IPS-NIHi7 (cell line): ENCODE results near the gene LYSET.
"Not testable (repeated sequence)": the region's sequence is repeated elsewhere in the genome, so short reads cannot be mapped to it uniquely, and the experiment has no call there.

ENCODE experiments used
- DNase-seq: peaks from one replicate; pipeline ENCODE4 v3.0.0; 2012; ENCODE audit warnings: mixed read lengths; ENCODE audit errors: extremely low spot score

The LYSET gene

DNA sequence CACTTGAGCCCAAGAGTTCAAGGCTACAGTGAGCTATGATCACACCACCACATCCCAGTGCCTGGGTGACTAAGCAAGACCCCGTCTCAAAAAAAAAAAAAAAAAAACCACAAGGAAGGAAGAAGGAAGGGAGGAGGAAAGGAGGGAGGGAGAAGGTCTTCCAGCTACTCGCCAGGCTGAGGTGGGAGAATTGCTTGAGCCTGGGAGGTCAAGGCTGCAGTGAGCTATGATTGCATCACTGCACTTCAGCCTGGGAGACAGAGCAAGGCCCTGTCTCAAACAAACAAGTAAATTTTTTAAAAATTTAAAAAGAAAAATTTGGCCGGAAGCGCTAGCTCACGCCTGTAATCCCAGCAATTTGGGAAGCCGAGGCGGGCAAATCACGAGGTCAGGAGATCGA lies 16.5 kb upstream of the LYSET start:
- not testable (repeated sequence) for DNase-seq

- DNase-seq, result not testable (repeated sequence)
These were observed 15.5 kb upstream of the LYSET start for GRCh38 chr14:93169619-93170018.

DNA sequence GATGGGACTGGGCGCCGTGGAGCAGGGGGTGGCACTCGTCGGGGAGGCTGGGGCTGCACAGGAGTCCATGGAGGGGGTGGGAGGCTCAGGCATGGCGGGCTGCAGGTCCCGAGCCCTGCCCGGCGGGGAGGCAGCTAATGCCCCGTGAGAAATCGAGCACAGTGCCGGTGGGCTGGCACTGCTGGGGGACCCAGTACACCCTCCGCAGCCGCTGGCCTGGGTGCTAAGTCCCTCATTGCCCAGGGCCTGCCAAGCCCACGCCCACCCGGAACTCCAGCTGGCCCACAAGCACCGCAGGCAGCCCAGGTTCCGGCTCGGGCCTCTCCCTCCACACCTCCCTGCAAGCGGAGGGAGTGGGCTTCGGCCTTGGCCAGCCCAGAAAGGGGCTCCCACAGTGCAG lies 15.0 kb upstream of the LYSET start:
- DNase-seq, result not testable (repeated sequence)

GRCh38 chr14:93171376-93171775 lies 13.7 kb upstream of the LYSET start:
- DNase-seq, result no peak

DNA sequence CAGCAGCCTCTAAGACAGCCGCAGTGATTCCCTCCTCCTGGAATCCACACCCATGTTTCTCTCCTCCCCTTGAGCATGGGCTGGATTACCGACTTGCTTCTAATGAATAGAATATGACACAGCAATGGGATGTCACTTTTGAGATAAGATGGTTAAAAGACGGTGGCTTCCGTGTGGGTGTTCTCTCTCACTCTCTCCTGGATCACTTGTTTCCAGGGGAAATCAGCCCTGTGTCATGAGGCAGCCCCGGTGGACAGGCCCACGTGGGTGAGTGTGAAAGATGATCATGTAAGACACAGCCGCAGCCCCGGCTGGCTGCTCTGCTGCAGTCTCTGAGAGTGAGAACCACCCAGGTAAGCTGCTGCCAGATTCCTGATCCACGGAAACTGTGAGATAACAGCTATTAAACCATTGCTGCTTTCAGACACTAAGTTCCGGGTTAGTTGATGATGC lies 11.1 kb upstream of the LYSET start:
- no peak for DNase-seq

DNA sequence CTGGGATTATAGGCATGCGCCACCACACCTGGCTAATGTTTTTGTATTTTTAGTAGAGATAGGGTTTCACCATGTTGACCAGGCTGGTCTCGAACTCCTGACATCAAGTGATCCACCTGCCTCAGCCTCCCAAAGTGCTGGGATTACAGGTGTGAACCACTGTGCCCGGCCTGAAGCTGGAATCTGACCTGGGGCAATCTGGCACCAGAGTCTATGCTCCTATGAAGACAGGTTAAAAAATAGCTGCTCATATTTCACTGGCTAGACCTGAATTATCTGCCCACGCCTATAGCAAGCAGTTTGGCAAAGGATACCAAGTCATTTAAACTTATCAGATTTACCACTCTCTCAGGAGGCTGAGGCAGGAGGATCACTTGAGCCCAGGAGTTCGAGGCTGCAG lies 10.4 kb upstream of the LYSET start:
- not testable (repeated sequence) for DNase-seq

GRCh38 chr14:93175492-93175891 lies 9.6 kb upstream of the LYSET start:
- no peak for DNase-seq

GRCh38 chr14:93183596-93184317 lies 1.4 kb upstream of the LYSET start:
- no peak for DNase-seq

DNA sequence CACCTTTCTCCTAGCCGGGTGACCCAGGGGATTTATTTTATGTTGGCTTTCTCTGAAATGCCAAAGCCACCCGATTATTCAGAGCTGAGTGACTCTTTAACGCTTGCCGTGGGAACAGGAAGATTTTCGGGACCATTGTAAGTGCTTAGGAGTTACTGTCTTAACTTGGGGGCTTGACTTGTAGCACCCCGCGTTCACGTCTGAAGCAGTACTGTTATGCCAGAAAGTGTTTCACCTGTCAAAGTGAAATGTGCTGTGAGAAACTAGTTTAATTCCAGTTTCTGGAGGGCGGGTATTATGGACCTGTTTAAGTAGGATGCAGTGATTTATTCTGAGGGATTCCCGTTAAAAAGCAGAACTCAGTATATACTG lies 218 bp downstream of the LYSET start:
- no peak for DNase-seq

GRCh38 chr14:93186466-93186865 lies 1.3 kb downstream of the LYSET start:
- DNase-seq, result no peak

DNA sequence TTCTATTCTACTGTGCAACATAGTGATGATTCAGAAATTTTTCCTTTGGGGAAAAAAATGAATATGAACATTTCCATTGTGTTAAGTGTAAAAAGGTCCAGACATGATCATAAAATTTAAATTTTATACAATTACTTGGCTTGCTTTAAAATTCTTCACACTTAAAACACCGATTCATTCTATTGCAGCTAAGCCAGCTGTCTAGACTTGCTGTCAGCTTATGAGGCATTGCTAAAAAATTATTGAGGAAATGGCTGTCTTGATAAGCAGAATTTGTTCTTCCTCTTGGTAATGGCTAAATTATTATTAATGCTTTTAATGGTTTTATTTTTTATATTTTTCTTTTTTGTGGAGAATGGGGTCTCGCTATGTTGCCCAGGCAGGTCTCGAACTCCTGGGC lies 1.8 kb downstream of the LYSET start:
- no peak for DNase-seq

- DNase-seq, result no peak
These were observed 10.3 kb downstream of the LYSET start for GRCh38 chr14:93195316-93195999.

DNA sequence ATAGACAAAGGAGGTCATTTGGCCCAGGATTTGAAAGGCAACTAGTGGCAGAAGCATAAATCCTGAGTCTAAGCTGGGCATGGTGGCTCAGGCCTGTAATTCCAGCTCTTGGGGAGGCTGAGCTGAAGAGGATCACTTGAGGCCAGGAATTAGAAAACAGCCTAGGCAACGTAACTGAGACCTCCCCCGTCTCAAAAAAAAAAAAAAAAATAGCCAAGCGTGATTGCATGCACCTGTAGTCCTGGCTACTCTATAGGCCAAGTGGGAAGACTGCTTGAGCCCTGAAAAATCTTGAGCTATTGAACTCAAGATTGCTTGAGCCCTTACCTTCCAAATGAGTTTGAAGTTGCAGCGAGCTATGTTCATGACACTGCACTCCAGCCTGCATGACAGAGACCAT lies 13.9 kb downstream of the LYSET start:
- DNase-seq, result no peak

GRCh38 chr14:93200553-93200952 lies 15.4 kb downstream of the LYSET start:
- DNase-seq, result no peak

GRCh38 chr14:93201155-93201704 lies 16.1 kb downstream of the LYSET start:
- DNase-seq, result no peak

- DNase-seq, result peak; percentile 97
These were observed 21.8 kb downstream of the LYSET start, which contains the start of the genes GON7 and UBR7 for GRCh38 chr14:93206793-93207467. Gene GON7 (minus strand): TSS chr14:93207065. CDS start chr14:93207037, 28 bp downstream. Gene UBR7 (plus strand): TSS chr14:93207256. CDS start chr14:93207292, 36 bp downstream.

GRCh38 chr14:93207468-93208308 lies 22.6 kb downstream of the LYSET start:
- DNase-seq, result peak; percentile 71

GRCh38 chr14:93212432-93212831 lies 27.3 kb downstream of the LYSET start:
- DNase-seq, result no peak

DNA sequence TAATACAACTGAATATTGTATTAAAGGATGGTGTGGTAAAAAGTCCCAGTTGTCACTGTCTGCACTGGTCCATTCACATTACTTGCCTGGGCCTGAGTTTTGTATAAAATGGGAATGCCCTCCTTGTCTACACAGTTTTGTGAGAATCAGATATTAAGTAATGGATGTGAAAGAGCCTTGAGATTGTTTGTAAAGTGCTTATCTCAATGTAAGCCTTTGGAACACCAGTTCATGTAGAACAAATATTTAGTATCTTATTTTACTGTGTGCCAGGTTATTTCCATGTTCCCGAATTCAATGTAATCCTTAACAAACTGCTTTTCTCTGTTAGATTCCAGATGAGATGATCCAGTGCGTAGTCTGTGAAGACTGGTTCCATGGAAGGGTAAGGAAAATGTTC lies 29.5 kb downstream of the LYSET start:
- DNase-seq, result no peak

- DNase-seq, result peak; percentile 65
These were observed 34.1 kb downstream of the LYSET start for GRCh38 chr14:93219103-93219726.

DNA sequence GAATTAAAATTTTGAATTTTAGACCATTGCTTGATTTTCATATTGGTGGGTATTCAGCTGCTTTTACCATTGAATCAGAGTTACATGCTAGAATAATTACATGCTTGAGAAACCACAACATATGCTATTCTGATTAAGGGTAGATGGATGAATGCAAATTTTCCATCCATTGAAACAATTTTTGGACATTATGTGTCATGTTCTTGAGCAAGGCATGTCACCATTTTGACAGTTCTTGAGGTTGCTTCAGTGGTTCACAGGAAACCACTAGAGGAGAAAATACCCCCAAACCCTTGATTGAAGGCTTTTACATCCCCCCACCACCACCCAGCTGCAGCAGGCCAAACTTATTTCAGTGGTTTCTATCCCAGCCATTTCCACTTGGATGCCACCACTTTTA lies 35.4 kb downstream of the LYSET start:
- no peak for DNase-seq
